ENCODE results near the gene TTC7B. TPM values are rescaled to one million over a fixed set of nuclear protein-coding genes. Genes with fewer than 3 reads are reported as not detected.

The TTC7B gene
- total and polyA plus RNA-seq, 10 of the 15 experiments (the other 5 are each of a cell fraction or from before 2014, with no cell fraction given): under 0.01 to 1.1 (median 0.26) TPM; not detected in 2

- POLR2A ChIA-PET: no interaction called here
- CTCF ChIA-PET: no interaction called here
- Histone ChIP-seq H3K79me2 (ENCODE audit: control insufficient read depth, insufficient read depth, low read length) (no peaks in the 10 kb centered on the region), H3K27ac (ENCODE audit: control insufficient read depth, insufficient read depth) (no peak overlapping the region), H4K20me1 (ENCODE audit: control insufficient read depth, insufficient read depth) (no peaks in the 10 kb centered on the region), H3K4me2 (ENCODE audit: control insufficient read depth, insufficient read depth) (no peak overlapping the region), H3K4me3 (no peak overlapping the region), H2AFZ (ENCODE audit: control insufficient read depth, low read depth, low read length) (no peak overlapping the region), H3K36me3 (ENCODE audit: control insufficient read depth in 2 of 2, insufficient read depth in 2 of 2, low read length in 1 of 2) (no peaks in the 10 kb centered on the region), H3K9ac (ENCODE audit: control insufficient read depth, insufficient read depth, low read length) (no peak overlapping the region), H3K4me1 (ENCODE audit: control insufficient read depth, insufficient read depth, low read length) (no peaks in the 10 kb centered on the region; the same call in 1 of the 2 replicates), H3K9me3 (replicated peaks; ENCODE audit: control insufficient read depth, insufficient read depth, low read length) (no peaks in the 10 kb centered on the region), H3K27me3 (replicated peaks in 1 of 2; ENCODE audit: control insufficient read depth in 2 of 2, insufficient read depth in 2 of 2, low read length in 1 of 2) (peaks cover 1 to 5% of the 10 kb centered on the region in 2 experiments; a peak in 1 of 4 replicates)
- DNase-seq (ENCODE audit: low read depth, low spot score) (no peak), FAIRE-seq (no peak), ATAC-seq (no peak)
- SMC1A ChIA-PET (ENCODE audit: uncharacterized antibody, unreplicated experiment): no interaction called here
- RAD21 ChIA-PET (ENCODE audit: unreplicated experiment): no interaction called here
- intact Hi-C loops (cut with micrococcal nuclease; ENCODE audit: unreplicated experiment): loop anchor here (10.0 kb wide), 1 partner anchor 185 kb away; no protein-coding TSS in a partner anchor
- no TSS peak for BruUV-seq (replicated peaks)
- 0% methylated on average over 2 of the region's 2 CpGs for WGBS (ENCODE audit: insufficient coverage, insufficient replicate concordance, low lambda C conversion rate, missing lambda C conversion rate)
- in situ Hi-C loops (cut with MboI): no loop called here
- no peak for TF ChIP-seq PAX8 (IDR thresholded peaks at IDR 0.05)
- no peak for TF ChIP-seq MLLT1 (IDR thresholded peaks at IDR 0.05)
- no peak for TF ChIP-seq MTA3 (IDR thresholded peaks at IDR 0.05; ENCODE audit: borderline replicate concordance, low read length)
- no peak for TF ChIP-seq ZBTB11 (CRISPR knock-in tag; IDR thresholded peaks at IDR 0.05)
- TF ChIP-seq BCL11A (IDR thresholded peaks at IDR 0.05; ENCODE audit: low read depth, low read length): no peak
- TF ChIP-seq WRNIP1 (IDR thresholded peaks at IDR 0.05; ENCODE audit: borderline replicate concordance, low read depth, low read length): no peak
- TF ChIP-seq BCLAF1 (IDR thresholded peaks at IDR 0.05): no peak
- no peak for TF ChIP-seq ESRRA (IDR thresholded peaks at IDR 0.05; ENCODE audit: low read length)
- TF ChIP-seq ZNF622 (IDR thresholded peaks at IDR 0.05): no peak
- no peak for TF ChIP-seq NFXL1 (IDR thresholded peaks at IDR 0.05; ENCODE audit: borderline replicate concordance)
- TF ChIP-seq SRF (IDR thresholded peaks at IDR 0.05; ENCODE audit: low read depth in 2 of 2, low read length in 2 of 2): no peak
- TF ChIP-seq RELA (IDR thresholded peaks at IDR 0.05; ENCODE audit: borderline replicate concordance, partially characterized antibody): no peak
- TF ChIP-seq RFX5 (IDR thresholded peaks at IDR 0.05; ENCODE audit: low read depth, low read length): no peak
- TF ChIP-seq SIX5 (IDR thresholded peaks at IDR 0.05; ENCODE audit: low read depth, low read length, severe bottlenecking): no peak
Observed at GRCh38 chr14:90609376-90609775, 206.9 kb downstream of the TTC7B start.
